Stomach smooth muscle (tissue), 2 donors: ENCODE measurements around the gene TMOD1.
"Not testable (repeated sequence)": the region's sequence is repeated elsewhere in the genome, so short reads cannot be mapped to it uniquely, and the experiment has no call there.

Experiments
- H3K27ac ChIP-seq: one replicate; pipeline ENCODE4 v1.7.0; 2013; ENCODE audit warnings: mild to moderate bottlenecking, low read length, inconsistent platforms
- H3K27me3 ChIP-seq, 2 donors: one replicate each; pipeline ENCODE4 v1.7.0; 2013; ENCODE audit warnings: low read length in 2 of 2; ENCODE audit not compliant: insufficient read depth in 2 of 2, control insufficient read depth in 1 of 2
- H3K36me3 ChIP-seq, 2 donors: one replicate each; pipeline ENCODE4 v1.7.0; 2013; ENCODE audit warnings: low read length in 2 of 2; ENCODE audit not compliant: control insufficient read depth in 2 of 2, insufficient read depth in 2 of 2
- H3K4me1 ChIP-seq: one replicate; pipeline ENCODE4 v1.7.0; 2013; ENCODE audit warnings: low read length; ENCODE audit not compliant: control insufficient read depth, insufficient read depth
- H3K4me3 ChIP-seq, 2 donors: one replicate each; pipeline ENCODE4 v1.7.0; 2013; ENCODE audit warnings: low read length in 2 of 2
- H3K9ac ChIP-seq, 2 donors: one replicate each; pipeline ENCODE4 v1.7.0; 2013; ENCODE audit warnings: low read length in 2 of 2, mild to moderate bottlenecking in 1 of 2
- H3K9me3 ChIP-seq, 2 donors: one replicate each; pipeline ENCODE4 v1.7.0; 2013; ENCODE audit warnings: low read length in 2 of 2; ENCODE audit not compliant: control insufficient read depth in 2 of 2
- donor health status: healthy.
- donor health status: Pancreatic carcinoma.

TMOD1 gene

GRCh38 chr9:97498846-97499245, 2.6 kb upstream of the TMOD1 start:
- not testable (repeated sequence) for H3K27ac ChIP-seq, H3K27me3 ChIP-seq, H3K9me3 ChIP-seq, H3K9ac ChIP-seq, H3K4me3 ChIP-seq
- Histone ChIP-seq H3K4me1 (peaks cover 21% of the 10 kb centered on the region), H3K36me3 (peaks cover 0 to 11% of the 10 kb centered on the region in 2 donors)

DNA sequence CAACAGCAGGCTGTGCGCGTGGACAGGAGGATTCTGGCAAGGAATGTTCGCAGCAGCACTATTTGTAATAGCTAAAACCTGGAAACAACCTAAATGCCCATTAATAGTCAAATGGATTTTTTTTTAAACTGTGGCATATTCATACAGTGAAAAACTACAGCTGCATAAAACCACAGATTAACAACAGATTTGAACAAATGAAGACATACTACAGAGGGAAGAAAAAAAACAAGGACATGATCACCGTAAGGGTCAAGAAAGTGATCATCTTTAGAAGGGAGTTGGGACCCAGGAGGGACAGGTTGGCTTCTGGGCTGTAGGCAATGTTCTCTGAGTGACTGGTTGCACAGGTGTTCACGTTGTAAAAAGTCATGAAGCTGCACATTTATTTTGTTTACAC, 1.2 kb upstream of the TMOD1 start:
- peaks cover 0 to 11% of the 10 kb centered on the region in 2 donors for H3K36me3 ChIP-seq
- H3K27me3 ChIP-seq = no peaks in the 10 kb centered on the region
- no peak overlapping the region for H3K9ac ChIP-seq
- H3K4me3 ChIP-seq = no peak overlapping the region
- no peak overlapping the region for H3K27ac ChIP-seq
- H3K4me1 ChIP-seq = peaks cover 36% of the 10 kb centered on the region
- no peaks in the 10 kb centered on the region for H3K9me3 ChIP-seq

- peaks cover 0 to 11% of the 10 kb centered on the region in 2 donors for H3K36me3 ChIP-seq
- no peak overlapping the region for H3K27ac ChIP-seq
- no peaks in the 10 kb centered on the region for H3K9me3 ChIP-seq
- peaks cover 41% of the 10 kb centered on the region for H3K4me1 ChIP-seq
- peak overlapping the region; percentile 74 for H3K4me3 ChIP-seq
- peak overlapping the region; percentile 36 to 44 for H3K9ac ChIP-seq
- no peaks in the 10 kb centered on the region for H3K27me3 ChIP-seq
These were observed 695 bp upstream of the TMOD1 start for GRCh38 chr9:97500765-97501176.

- Histone ChIP-seq H3K9me3 (no peaks in the 10 kb centered on the region), H3K36me3 (peaks cover 0 to 3% of the 10 kb centered on the region in 2 donors), H3K27ac (peak overlapping the region; percentile 88), H3K27me3 (no peaks in the 10 kb centered on the region), H3K9ac (peak overlapping the region; percentile 76 to 83), H3K4me1 (peaks cover 51% of the 10 kb centered on the region), H3K4me3 (peak overlapping the region; percentile 91 to 93)
These were observed 431 bp downstream of the TMOD1 start for GRCh38 chr9:97501972-97502221.

DNA sequence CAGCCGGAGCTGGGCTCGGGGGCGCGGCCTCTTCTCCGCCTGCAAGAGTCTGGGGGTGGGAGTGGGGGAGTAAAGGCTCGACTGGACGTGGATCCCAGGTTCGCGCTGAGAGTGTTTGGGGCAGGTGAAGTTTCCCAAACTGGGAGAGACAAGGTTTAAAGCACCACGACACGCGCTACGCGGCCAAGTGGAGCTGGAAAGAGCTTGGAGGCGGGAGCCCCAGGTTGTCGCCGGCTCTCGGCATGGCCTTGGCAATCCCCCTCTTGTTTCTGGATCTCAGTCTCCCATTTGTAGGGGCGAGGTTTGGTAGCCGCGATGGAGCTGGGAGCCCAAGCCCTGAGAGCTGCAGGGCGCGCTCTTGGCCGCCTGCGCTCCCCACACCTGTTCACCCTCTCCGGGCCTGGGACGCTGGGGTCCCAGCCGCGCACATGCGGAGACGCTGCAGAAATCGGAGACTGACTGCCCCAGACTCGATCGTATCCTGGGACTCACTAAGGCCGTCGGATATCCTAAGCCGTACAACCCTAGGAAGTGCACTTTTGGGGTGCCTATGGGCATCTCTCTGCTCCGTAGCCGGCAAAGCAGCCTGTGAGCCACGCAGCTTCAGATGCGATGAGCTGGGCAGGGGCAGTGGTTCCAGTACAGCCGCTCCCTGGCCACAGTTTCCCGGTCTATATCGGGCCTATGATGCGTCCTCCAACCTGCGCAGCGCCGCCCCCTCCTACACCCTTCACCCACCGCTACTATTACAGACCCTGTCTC, 937 bp downstream of the TMOD1 start:
- H3K27me3 ChIP-seq = no peaks in the 10 kb centered on the region

GRCh38 chr9:97502984-97503861, 1.8 kb downstream of the TMOD1 start:
- Histone ChIP-seq H3K9me3 (no peaks in the 10 kb centered on the region), H3K4me1 (peaks cover 60% of the 10 kb centered on the region), H3K4me3 (peak overlapping the region; percentile 91 to 93), H3K9ac (peak overlapping the region; percentile 76 to 83), H3K27ac (peak overlapping the region; percentile 88), H3K27me3 (no peaks in the 10 kb centered on the region), H3K36me3 (peaks cover 0 to 3% of the 10 kb centered on the region in 2 donors)

More for the DNA sequence above, 937 bp downstream of the TMOD1 start:
- peak overlapping the region; percentile 76 to 83 for H3K9ac ChIP-seq
- no peaks in the 10 kb centered on the region for H3K9me3 ChIP-seq
- H3K27ac ChIP-seq = peak overlapping the region; percentile 88
- peaks cover 0 to 3% of the 10 kb centered on the region in 2 donors for H3K36me3 ChIP-seq
- H3K4me3 ChIP-seq = peak overlapping the region; percentile 91 to 93
- H3K4me1 ChIP-seq = peaks cover 54% of the 10 kb centered on the region

DNA sequence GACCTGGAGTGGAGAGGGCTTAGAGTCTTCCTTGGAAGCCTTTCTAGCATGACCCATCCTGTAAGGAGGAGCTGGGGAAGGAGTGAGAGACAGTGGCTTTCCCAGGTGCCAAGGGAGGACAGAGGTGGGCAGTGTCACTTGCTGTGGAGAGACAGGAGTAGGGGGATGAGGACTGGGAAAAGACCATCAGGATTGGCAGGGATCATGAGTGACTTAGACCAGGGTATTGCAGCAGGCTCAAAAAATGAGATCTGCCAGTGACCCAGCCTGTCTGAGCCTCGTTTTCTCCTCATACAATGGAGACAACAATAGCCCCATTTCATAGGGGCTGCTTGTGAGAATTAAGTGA, 2.4 kb downstream of the TMOD1 start:
- Histone ChIP-seq H3K9me3 (no peaks in the 10 kb centered on the region), H3K36me3 (peaks cover 0 to 4% of the 10 kb centered on the region in 2 donors), H3K27ac (peak overlapping the region; percentile 88), H3K9ac (peak overlapping the region in 1 of 2 donors; percentile 31), H3K4me1 (peaks cover 64% of the 10 kb centered on the region), H3K4me3 (peak overlapping the region; percentile 91 to 93), H3K27me3 (no peaks in the 10 kb centered on the region)

GRCh38 chr9:97504381-97505216, 3.1 kb downstream of the TMOD1 start:
- Histone ChIP-seq H3K27ac (peak overlapping the region; percentile 88), H3K36me3 (peaks cover 0 to 4% of the 10 kb centered on the region in 2 donors), H3K4me3 (peak overlapping the region; percentile 91 to 93), H3K9me3 (no peaks in the 10 kb centered on the region), H3K9ac (peak overlapping the region; percentile 31 to 47), H3K27me3 (no peaks in the 10 kb centered on the region), H3K4me1 (peaks cover 65% of the 10 kb centered on the region)

- Histone ChIP-seq H3K36me3 (peaks cover 0 to 4% of the 10 kb centered on the region in 2 donors), H3K4me3 (no peak overlapping the region), H3K27ac (peak overlapping the region; percentile 88), H3K9me3 (no peaks in the 10 kb centered on the region), H3K27me3 (no peaks in the 10 kb centered on the region), H3K9ac (no peak overlapping the region), H3K4me1 (peaks cover 69% of the 10 kb centered on the region)
These were observed 4.4 kb downstream of the TMOD1 start for GRCh38 chr9:97505845-97506244.

GRCh38 chr9:97506306-97506705, 4.8 kb downstream of the TMOD1 start:
- H3K36me3 ChIP-seq = peaks cover 0 to 4% of the 10 kb centered on the region in 2 donors
- H3K27ac ChIP-seq = no peak overlapping the region
- peaks cover 70% of the 10 kb centered on the region for H3K4me1 ChIP-seq
- no peaks in the 10 kb centered on the region for H3K27me3 ChIP-seq
- H3K9ac ChIP-seq = no peak overlapping the region
- no peak overlapping the region for H3K4me3 ChIP-seq
- H3K9me3 ChIP-seq = no peaks in the 10 kb centered on the region
